Pancreas (tissue), 10 donors: Measurements from ENCODE around the gene TMEM190. TPM values are rescaled to one million over a fixed set of nuclear protein-coding genes. Genes with fewer than 3 reads are reported as not detected.

Experiments used
- ATAC-seq, 4 donors: fragments of 200-7000 bp; cut with Tn5 transposase; one replicate each; pipeline versions ENCODE4 v1.8.0 to v1.9.1; 2020; ENCODE audit warnings: mild to moderate bottlenecking in 4 of 4, moderate library complexity in 4 of 4
- DNase-seq, 6 donors: peaks; one replicate each; pipeline ENCODE4 v3.0.0-alpha.2; 2020
- FAIRE-seq: peaks from 2 replicates; lab custom pipeline; 2012; peaks lifted over from hg19 to GRCh38; lab: Jason Lieb, UNC
- H3K27ac ChIP-seq, 4 donors: fragments of 200-600 bp; sonication (generic); 1 replicate in 3 of 4; 2 replicates in 1 of 4; pipeline versions ENCODE4 v1.5.0 to v1.8.0; 2020
- H3K27me3 ChIP-seq, 4 donors: fragments of 200-600 bp; one replicate each; pipeline ENCODE4 v1.8.0; 2021
- H3K36me3 ChIP-seq, 3 donors: fragments of 200-600 bp; sonication (generic) in 1 of 3; one replicate each; pipeline versions ENCODE4 v1.5.0 to v1.8.0; 2020 to 2021
- H3K4me1 ChIP-seq, 3 donors: fragments of 200-600 bp; one replicate each; pipeline ENCODE4 v1.8.0; 2021
- H3K4me3 ChIP-seq, 4 donors: fragments of 200-600 bp; sonication (generic) in 2 of 4; one replicate each; pipeline versions ENCODE4 v1.5.0 to v1.8.0; 2020 to 2021
- H3K9me3 ChIP-seq, 4 donors: fragments of 200-600 bp; one replicate each; pipeline ENCODE4 v1.8.0; 2021
- whole genome bisulfite sequencing, 2 donors: extraction: QIAGEN DNeasy Blood & Tissue Kit; methylation state at CpG; one replicate each; pipeline ENCODE4 v1.1.7; 2013; 5-methylcytosine and 5-hydroxymethylcytosine counted together
- intact Hi-C, 3 donors: fragments of 100-400 bp; cut with DNase I; formaldehyde crosslinking; loops; one replicate each; pipeline versions ENCODE4 v1.11.1 to v1.14.2; 2022
- polyA plus RNA-seq, 2 donors: library from polyadenylated mRNA; stranded (reverse); fragments of 200-250 nt; gene quantifications; one replicate each; pipeline ENCODE4 v1.2.3, GENCODE V29; 2013
- total RNA-seq, 6 donors: library from RNA; stranded (reverse); fragmentation: NEBNext Ultra II Directional in 4 of 6; extraction: Animal tissue kit (Norgen Biotek cat#: 25700) in 4 of 6; gene quantifications; one replicate each; pipeline versions ENCODE4 v1.2.1 to v1.2.4, GENCODE V29; 2021 to 2023
- TF ChIP-seq, protein P1 (sequence below), 4 donors: fragments of 200-600 bp; sonication (generic) in 3 of 4; IDR thresholded peaks; one replicate each; pipeline versions ENCODE4 v1.5.0 to v1.8.0; 2021; ENCODE audit warnings: antibody characterized with exemption in 4 of 4
- donor health status: healthy with polysubstance abuse.
- donor health status: DM: no; HTN: no; CAD: no; lungs with moderate emphysema.
- donor health status: DM: no; HTN: no; CAD: no.
- donor health status: control.
- donor health status: control.
- donor health status: Bipolar disorder and iron deficiency.
- donor health status: DM: yes; HTN: yes; CAD: no.
- donor health status: DM: no; HTN: no; CAD: no.
- donor health status: DM: no; HTN: no; CAD: no.
- donor health status: DM: yes; HTN: yes; CAD: no.

TMEM190 gene
- total and polyA plus RNA-seq, 8 donors, result 0.45 TPM; not detected in 7

- ATAC-seq, result peak in 2 of 4 donors; percentile 26 to 27
- intact Hi-C loops, result loop anchor here in 1 of 3 donors (10.0 kb wide), 1 partner anchor 69 kb away; no protein-coding TSS in a partner anchor
- Histone ChIP-seq H3K4me3 (no peak overlapping the region), H3K36me3 (no peaks in the 10 kb centered on the region), H3K9me3 (no peaks in the 10 kb centered on the region), H3K4me1 (peaks cover 0 to under 1% (median 0%) of the 10 kb centered on the region in 3 donors), H3K27ac (no peak overlapping the region), H3K27me3 (peaks cover 0 to 16% (median 2%) of the 10 kb centered on the region in 4 donors)
- TF ChIP-seq, protein P1, sequence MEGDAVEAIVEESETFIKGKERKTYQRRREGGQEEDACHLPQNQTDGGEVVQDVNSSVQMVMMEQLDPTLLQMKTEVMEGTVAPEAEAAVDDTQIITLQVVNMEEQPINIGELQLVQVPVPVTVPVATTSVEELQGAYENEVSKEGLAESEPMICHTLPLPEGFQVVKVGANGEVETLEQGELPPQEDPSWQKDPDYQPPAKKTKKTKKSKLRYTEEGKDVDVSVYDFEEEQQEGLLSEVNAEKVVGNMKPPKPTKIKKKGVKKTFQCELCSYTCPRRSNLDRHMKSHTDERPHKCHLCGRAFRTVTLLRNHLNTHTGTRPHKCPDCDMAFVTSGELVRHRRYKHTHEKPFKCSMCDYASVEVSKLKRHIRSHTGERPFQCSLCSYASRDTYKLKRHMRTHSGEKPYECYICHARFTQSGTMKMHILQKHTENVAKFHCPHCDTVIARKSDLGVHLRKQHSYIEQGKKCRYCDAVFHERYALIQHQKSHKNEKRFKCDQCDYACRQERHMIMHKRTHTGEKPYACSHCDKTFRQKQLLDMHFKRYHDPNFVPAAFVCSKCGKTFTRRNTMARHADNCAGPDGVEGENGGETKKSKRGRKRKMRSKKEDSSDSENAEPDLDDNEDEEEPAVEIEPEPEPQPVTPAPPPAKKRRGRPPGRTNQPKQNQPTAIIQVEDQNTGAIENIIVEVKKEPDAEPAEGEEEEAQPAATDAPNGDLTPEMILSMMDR (IDR thresholded peaks at IDR 0.05), result no peak
- no peak for FAIRE-seq
- peak in 1 of 6 donors; percentile 67 for DNase-seq
- WGBS, 2 donors, result 5 to 6% methylated on average over 28 to 31 of the region's 31 CpGs
These were observed 2.5 kb upstream of the TMEM190 start for GRCh38 chr19:55373993-55374757.

- no peaks in the 10 kb centered on the region for H3K36me3 ChIP-seq
- no peaks in the 10 kb centered on the region for H3K27me3 ChIP-seq
- no peak overlapping the region for H3K4me3 ChIP-seq
- H3K9me3 ChIP-seq, result no peaks in the 10 kb centered on the region
- no peak overlapping the region for H3K27ac ChIP-seq
- H3K4me1 ChIP-seq, result no peaks in the 10 kb centered on the region
- intact Hi-C loops, result loop anchor here in 1 of 3 donors (10.0 kb wide), 1 partner anchor 73 kb away; no protein-coding TSS in a partner anchor
- peak in 1 of 6 donors; percentile 81 for DNase-seq
- no peak for FAIRE-seq
- ATAC-seq, result peak in 1 of 4 donors; percentile 4
- TF ChIP-seq, protein P1 (IDR thresholded peaks at IDR 0.05), result no peak
- 24 to 30% methylated on average over 35 to 43 of the region's 43 CpGs for WGBS, 2 donors
These were observed 918 bp downstream of the TMEM190 start for GRCh38 chr19:55377356-55378131.

DNA sequence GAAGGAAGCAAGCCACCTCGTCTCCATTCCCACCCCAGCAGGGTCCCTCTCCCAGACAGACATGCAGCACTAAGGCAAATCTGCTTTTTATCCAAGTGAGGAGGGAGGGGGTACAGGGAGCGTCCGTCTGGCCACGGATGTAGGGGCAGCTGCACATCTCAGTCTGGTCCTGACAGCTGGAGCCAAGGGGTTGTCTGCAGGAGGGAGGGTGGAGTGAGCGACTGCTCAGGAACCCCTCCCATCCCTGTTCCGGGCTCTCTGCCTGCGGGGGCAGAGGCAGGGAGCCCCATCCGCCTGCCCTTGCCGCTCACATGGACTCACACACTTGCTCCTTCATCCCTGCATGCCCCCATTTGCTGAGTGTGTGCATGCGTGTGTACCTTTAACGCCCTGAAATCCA lies 2.5 kb downstream of the TMEM190 start:
- TF ChIP-seq, protein P1 (IDR thresholded peaks at IDR 0.05), result no peak
- Histone ChIP-seq H3K4me1 (peaks cover 0 to 6% (median 0%) of the 10 kb centered on the region in 3 donors), H3K9me3 (no peaks in the 10 kb centered on the region), H3K27me3 (no peaks in the 10 kb centered on the region), H3K27ac (no peak overlapping the region), H3K4me3 (no peak overlapping the region), H3K36me3 (no peaks in the 10 kb centered on the region)
- 79% methylated on average over 11 of the region's 11 CpGs for WGBS, 2 donors
- FAIRE-seq (no peak), DNase-seq (no peak), ATAC-seq (no peak)
- intact Hi-C loops, result loop anchor here in 1 of 3 donors (10.0 kb wide), 1 partner anchor 74 kb away; no protein-coding TSS in a partner anchor

GRCh38 chr19:55382013-55382412 lies 5.4 kb downstream of the TMEM190 start:
- FAIRE-seq (no peak), DNase-seq (no peak), ATAC-seq (no peak)
- Histone ChIP-seq H3K4me3 (no peak overlapping the region), H3K4me1 (peaks cover 0 to 13% (median 3%) of the 10 kb centered on the region in 3 donors), H3K36me3 (no peaks in the 10 kb centered on the region), H3K9me3 (no peaks in the 10 kb centered on the region), H3K27me3 (no peaks in the 10 kb centered on the region), H3K27ac (no peak overlapping the region)
- TF ChIP-seq, protein P1 (IDR thresholded peaks at IDR 0.05), result no peak
- WGBS, 2 donors, result 97% methylated on average over 5 of the region's 5 CpGs
- intact Hi-C loops, result loop anchor here in 1 of 3 donors (10.0 kb wide), 1 partner anchor 87 kb away; no protein-coding TSS in a partner anchor
